Daoy (cell line): ENCODE results near the gene ITCH. TPM values are rescaled to one million over a fixed set of nuclear protein-coding genes. Genes with fewer than 3 reads are reported as not detected.
"Not testable (repeated sequence)": the region's sequence is repeated elsewhere in the genome, so short reads cannot be mapped to it uniquely, and the experiment has no call there.

Source experiments
- DNase-seq: peaks from one replicate; pipeline ENCODE4 v3.0.0-alpha.2; 2015; ENCODE audit warnings: low read depth
- total RNA-seq: library from RNA; depleted of rRNA; stranded (reverse); fragments of >200 nt; shearing (Covaris generic); gene quantifications from 2 replicates; pipeline ENCODE4 v1.2.3, GENCODE V29; 2014

Gene ITCH
- total RNA-seq, 1 experiment from 2014 or later, result 45.1 TPM

GRCh38 chr20:34452281-34452982, 89.4 kb downstream of the ITCH start:
- no peak for DNase-seq

GRCh38 chr20:34458631-34459030, 95.6 kb downstream of the ITCH start:
- DNase-seq, result no peak

- DNase-seq, result no peak
These were observed 96.3 kb downstream of the ITCH start for GRCh38 chr20:34459209-34459897.

- no peak for DNase-seq
These were observed 98.7 kb downstream of the ITCH start for GRCh38 chr20:34461779-34462087.

- no peak for DNase-seq
These were observed 105.9 kb downstream of the ITCH start for GRCh38 chr20:34468951-34469350.

- DNase-seq, result peak; percentile 13
These were observed 109.3 kb downstream of the ITCH start for GRCh38 chr20:34472246-34472925.

GRCh38 chr20:34473262-34473883, 110.3 kb downstream of the ITCH start:
- DNase-seq, result peak; percentile 40

- DNase-seq, result peak; percentile 21
These were observed 113.1 kb downstream of the ITCH start for GRCh38 chr20:34475979-34476736.

GRCh38 chr20:34479627-34480026, 116.6 kb downstream of the ITCH start:
- no peak for DNase-seq

- DNase-seq, result not testable (repeated sequence)
These were observed 119.1 kb downstream of the ITCH start for GRCh38 chr20:34482154-34482553.

GRCh38 chr20:34483585-34484220, 120.6 kb downstream of the ITCH start:
- not testable (repeated sequence) for DNase-seq

- DNase-seq, result no peak
These were observed 122.1 kb downstream of the ITCH start for GRCh38 chr20:34485068-34485634.

GRCh38 chr20:34491226-34491931, 128.3 kb downstream of the ITCH start:
- no peak for DNase-seq

GRCh38 chr20:34491932-34492509, 128.9 kb downstream of the ITCH start:
- no peak for DNase-seq

GRCh38 chr20:34493646-34494045, 130.6 kb downstream of the ITCH start:
- DNase-seq, result no peak

GRCh38 chr20:34495307-34495706, 132.2 kb downstream of the ITCH start:
- no peak for DNase-seq

GRCh38 chr20:34495916-34496315, 132.8 kb downstream of the ITCH start:
- no peak for DNase-seq

- DNase-seq, result not testable (repeated sequence)
These were observed 134.5 kb downstream of the ITCH start for GRCh38 chr20:34497596-34497995.

- no peak for DNase-seq
These were observed 137.8 kb downstream of the ITCH start for GRCh38 chr20:34500823-34501222.

GRCh38 chr20:34506480-34506879, 143.4 kb downstream of the ITCH start:
- DNase-seq, result no peak
